Measurements from ENCODE around the gene HRAS.

HRAS gene

GRCh38 chr11:489610-490185 lies 45.7 kb downstream of the HRAS start:
- Histone ChIP-seq H3K36me3 (peaks cover 84% of the 10 kb centered on the region), H3K9me3 (peaks cover 4% of the 10 kb centered on the region; the same call in 1 of the 2 replicates), H3K9ac (no peak overlapping the region), H4K20me1 (peaks cover 57% of the 10 kb centered on the region), H3K4me2 (no peak overlapping the region), H3K27me3 (no peaks in the 10 kb centered on the region), H3K27ac (no peak overlapping the region), H3K4me3 (no peak overlapping the region), H3K4me1 (no peaks in the 10 kb centered on the region)
- no peak for TF ChIP-seq Cebpa-rat (IDR thresholded peaks at IDR 0.05)

DNA sequence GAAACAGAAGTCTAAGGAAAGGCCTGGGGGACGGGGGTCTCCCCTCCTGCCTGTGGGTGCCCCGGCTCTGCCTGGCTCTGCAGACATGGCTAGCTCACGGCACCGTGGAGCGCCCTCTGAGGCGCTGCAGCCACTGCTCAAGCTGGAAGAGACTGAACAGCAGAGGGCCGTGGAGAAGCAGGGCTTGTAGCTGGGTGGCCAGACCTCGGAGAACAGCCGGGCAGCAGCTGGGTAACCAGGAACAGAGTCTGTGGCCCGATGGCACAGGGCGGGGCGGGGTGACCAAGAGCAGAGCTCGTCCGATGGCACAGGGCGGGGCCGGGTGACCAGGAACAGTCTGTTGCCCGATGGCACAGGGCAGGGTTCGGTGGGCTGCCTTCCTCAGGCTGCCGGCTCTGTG lies 46.4 kb downstream of the HRAS start:
- no peak overlapping the region for H3K9ac ChIP-seq
- H3K4me2 ChIP-seq: no peak overlapping the region
- peaks cover 84% of the 10 kb centered on the region for H3K36me3 ChIP-seq
- H3K27ac ChIP-seq: no peak overlapping the region
- no peaks in the 10 kb centered on the region for H3K4me1 ChIP-seq
- peaks cover 61% of the 10 kb centered on the region for H4K20me1 ChIP-seq
- H3K4me3 ChIP-seq: no peak overlapping the region
- H3K9me3 ChIP-seq: peaks cover 9% of the 10 kb centered on the region; the same call in 1 of the 2 replicates
- no peak for TF ChIP-seq Cebpa-rat (IDR thresholded peaks at IDR 0.05)
- H3K27me3 ChIP-seq: no peaks in the 10 kb centered on the region

- Histone ChIP-seq H3K27me3 (no peaks in the 10 kb centered on the region), H3K36me3 (peaks cover 85% of the 10 kb centered on the region), H3K4me1 (no peaks in the 10 kb centered on the region), H3K4me2 (no peak overlapping the region), H4K20me1 (peaks cover 65% of the 10 kb centered on the region), H3K9me3 (peaks cover 12% of the 10 kb centered on the region; the same call in 1 of the 2 replicates), H3K9ac (no peak overlapping the region), H3K4me3 (no peak overlapping the region), H3K27ac (no peak overlapping the region)
- no peak for TF ChIP-seq Cebpa-rat (IDR thresholded peaks at IDR 0.05)
These were observed 46.8 kb downstream of the HRAS start for GRCh38 chr11:488579-488978.

DNA sequence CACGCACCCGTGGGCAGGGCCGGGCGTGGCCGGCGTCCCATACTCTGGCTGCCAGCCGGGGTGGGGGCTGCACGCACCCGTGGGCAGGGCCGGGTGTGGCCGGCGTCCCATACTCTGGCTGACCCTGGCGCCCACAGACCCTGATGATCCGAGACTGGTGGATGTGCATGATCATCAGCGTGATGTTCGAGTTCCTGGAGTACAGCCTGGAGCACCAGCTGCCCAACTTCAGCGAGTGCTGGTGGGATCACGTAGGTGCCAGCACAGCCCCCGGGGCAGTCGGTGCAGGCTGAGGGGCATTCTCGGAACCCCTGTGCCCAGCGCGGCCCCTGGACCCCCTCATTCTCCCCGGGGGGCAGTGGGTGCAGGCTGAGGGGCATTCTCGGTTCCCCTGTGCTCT lies 47.3 kb downstream of the HRAS start:
- peaks cover 16% of the 10 kb centered on the region; the same call in 1 of the 2 replicates for H3K9me3 ChIP-seq
- no peaks in the 10 kb centered on the region for H3K4me1 ChIP-seq
- no peak overlapping the region for H3K4me2 ChIP-seq
- peaks cover 65% of the 10 kb centered on the region for H4K20me1 ChIP-seq
- no peak for TF ChIP-seq Cebpa-rat (IDR thresholded peaks at IDR 0.05)
- H3K9ac ChIP-seq: no peak overlapping the region
- no peak overlapping the region for H3K4me3 ChIP-seq
- H3K27ac ChIP-seq: no peak overlapping the region
- H3K36me3 ChIP-seq: peaks cover 83% of the 10 kb centered on the region
- no peaks in the 10 kb centered on the region for H3K27me3 ChIP-seq

DNA sequence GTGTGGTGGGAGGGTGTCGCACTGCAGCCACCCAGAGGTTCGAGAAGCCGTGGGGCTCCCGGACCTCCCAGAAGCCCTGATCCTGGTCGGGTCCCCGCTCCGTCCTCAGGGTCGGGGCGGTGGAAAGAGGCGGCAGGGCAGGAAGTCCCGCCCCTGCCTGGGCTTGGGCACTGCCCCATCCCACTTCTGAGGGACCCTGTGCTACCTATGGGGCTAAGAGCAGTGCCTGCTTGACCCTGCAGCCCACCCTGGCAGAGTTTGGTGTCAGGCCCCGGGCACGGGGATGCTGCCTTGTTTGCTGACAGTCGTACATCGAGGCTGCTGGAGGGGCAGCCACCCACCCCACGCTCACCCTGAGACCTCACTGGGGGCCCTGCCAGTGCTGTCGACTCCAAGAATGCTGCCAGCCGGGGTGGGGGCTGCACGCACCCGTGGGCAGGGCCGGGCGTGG lies 47.8 kb downstream of the HRAS start:
- TF ChIP-seq Cebpa-rat (IDR thresholded peaks at IDR 0.05): no peak
- peaks cover 79% of the 10 kb centered on the region for H3K36me3 ChIP-seq

GRCh38 chr11:486189-486588 lies 49.2 kb downstream of the HRAS start:
- H3K4me1 ChIP-seq: no peaks in the 10 kb centered on the region
- H3K9me3 ChIP-seq: peaks cover 24% of the 10 kb centered on the region
- H4K20me1 ChIP-seq: peaks cover 54% of the 10 kb centered on the region
- H3K27ac ChIP-seq: no peak overlapping the region
- no peak overlapping the region for H3K4me2 ChIP-seq
- no peak overlapping the region for H3K9ac ChIP-seq
- no peak overlapping the region for H3K4me3 ChIP-seq
- H3K27me3 ChIP-seq: no peaks in the 10 kb centered on the region
- peaks cover 85% of the 10 kb centered on the region for H3K36me3 ChIP-seq
- no peak for TF ChIP-seq Cebpa-rat (IDR thresholded peaks at IDR 0.05)

More for the DNA sequence above, 47.8 kb downstream of the HRAS start:
- no peak overlapping the region for H3K27ac ChIP-seq
- no peaks in the 10 kb centered on the region for H3K27me3 ChIP-seq
- H4K20me1 ChIP-seq: peaks cover 61% of the 10 kb centered on the region
- H3K4me1 ChIP-seq: no peaks in the 10 kb centered on the region
- no peak overlapping the region for H3K9ac ChIP-seq
- H3K4me3 ChIP-seq: no peak overlapping the region
- H3K4me2 ChIP-seq: no peak overlapping the region
- H3K9me3 ChIP-seq: peaks cover 17% of the 10 kb centered on the region

DNA sequence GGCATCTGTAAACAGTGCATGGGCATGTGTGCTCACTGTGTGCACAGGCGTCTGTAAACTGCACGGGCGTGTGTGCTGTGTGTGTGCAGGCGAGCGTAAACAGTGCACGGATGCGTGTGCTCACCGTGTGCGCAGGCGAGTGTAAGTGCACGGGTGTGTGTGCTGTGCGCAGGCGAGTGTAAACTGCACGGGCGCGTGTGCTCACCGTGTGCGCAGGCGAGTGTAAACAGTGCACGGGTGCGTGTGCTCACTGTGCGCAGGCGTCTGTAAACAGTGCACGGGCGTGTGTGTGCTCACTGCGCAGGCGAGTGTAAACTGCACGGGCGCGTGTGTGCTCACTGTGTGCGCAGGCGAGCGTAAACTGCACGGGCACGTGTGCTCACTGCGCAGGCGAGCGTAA lies 50.8 kb downstream of the HRAS start:
- Histone ChIP-seq H3K4me1 (no peaks in the 10 kb centered on the region), H3K9ac (no peak overlapping the region), H4K20me1 (peaks cover 58% of the 10 kb centered on the region), H3K9me3 (peaks cover 24% of the 10 kb centered on the region), H3K27ac (no peak overlapping the region), H3K27me3 (no peaks in the 10 kb centered on the region), H3K36me3 (peaks cover 84% of the 10 kb centered on the region), H3K4me3 (no peak overlapping the region), H3K4me2 (no peak overlapping the region)
- TF ChIP-seq Cebpa-rat (IDR thresholded peaks at IDR 0.05): no peak
